Measurements from ENCODE around the gene AP4M1. TPM values are rescaled to one million over a fixed set of nuclear protein-coding genes. Genes with fewer than 3 reads are reported as not detected.
A peak's percentile ranks its signal among the peaks of the same experiment; 100 is the strongest.

AP4M1 gene
- total RNA-seq, 2 experiments from 2014 or later, result 13.0 to 13.1 TPM

DNA sequence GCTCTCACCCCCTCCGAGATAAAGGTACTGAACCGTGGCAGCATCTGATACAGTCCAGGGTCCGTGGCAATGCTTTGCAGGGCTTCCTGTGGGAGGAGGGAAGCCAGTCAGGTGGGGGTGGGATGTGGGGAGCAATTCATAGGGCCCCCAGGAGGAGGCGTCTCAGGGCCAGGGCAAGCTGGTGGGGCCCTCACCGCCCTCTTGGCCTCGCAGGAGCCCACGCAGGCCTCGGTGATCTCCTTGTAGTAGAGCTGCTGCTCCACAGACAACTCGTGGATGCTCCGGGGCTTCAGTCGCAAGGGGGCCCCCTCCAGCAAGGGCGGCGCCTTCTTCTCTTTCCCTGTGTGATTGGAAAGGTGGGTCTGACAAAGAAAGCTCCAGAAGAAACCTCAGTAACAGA is 10.5 kb downstream of the AP4M1 start:
- Mint-ChIP-seq H3K4me1 (no peaks in the 10 kb centered on the region), H3K27me3 (no peaks in the 10 kb centered on the region), H3K9me3 (no peaks in the 10 kb centered on the region), H3K27ac (no peak overlapping the region), H3K4me3 (no peak overlapping the region), H3K36me3 (peaks cover 20% of the 10 kb centered on the region)
- no peak for DNase-seq

DNA sequence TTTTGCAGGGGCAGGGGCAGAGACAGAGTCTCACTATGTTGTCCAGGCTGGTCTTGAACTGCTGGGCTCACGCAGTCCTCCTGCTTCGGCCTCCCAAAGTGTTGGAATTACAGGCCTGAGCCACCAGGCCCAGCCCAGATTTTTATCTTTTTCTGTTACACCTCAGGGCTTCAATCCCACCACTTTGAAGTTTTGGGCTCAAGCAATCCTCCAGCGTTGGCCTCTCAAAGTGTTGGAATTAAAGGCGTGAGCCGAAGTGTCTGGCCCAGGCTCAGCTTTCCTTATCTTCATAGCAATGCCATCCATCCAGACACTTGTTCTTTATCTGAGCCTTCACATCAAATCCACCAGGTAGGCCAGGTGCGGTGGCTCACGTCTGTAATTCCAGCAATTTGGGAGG is 13.6 kb downstream of the AP4M1 start:
- no peaks in the 10 kb centered on the region for H3K27me3 Mint-ChIP-seq
- peaks cover 14% of the 10 kb centered on the region for H3K36me3 Mint-ChIP-seq
- H3K4me1 Mint-ChIP-seq, result peaks cover 3% of the 10 kb centered on the region
- no peaks in the 10 kb centered on the region for H3K9me3 Mint-ChIP-seq
- no peak for DNase-seq
- no peak overlapping the region for H3K27ac Mint-ChIP-seq
- no peak overlapping the region for H3K4me3 Mint-ChIP-seq

DNA sequence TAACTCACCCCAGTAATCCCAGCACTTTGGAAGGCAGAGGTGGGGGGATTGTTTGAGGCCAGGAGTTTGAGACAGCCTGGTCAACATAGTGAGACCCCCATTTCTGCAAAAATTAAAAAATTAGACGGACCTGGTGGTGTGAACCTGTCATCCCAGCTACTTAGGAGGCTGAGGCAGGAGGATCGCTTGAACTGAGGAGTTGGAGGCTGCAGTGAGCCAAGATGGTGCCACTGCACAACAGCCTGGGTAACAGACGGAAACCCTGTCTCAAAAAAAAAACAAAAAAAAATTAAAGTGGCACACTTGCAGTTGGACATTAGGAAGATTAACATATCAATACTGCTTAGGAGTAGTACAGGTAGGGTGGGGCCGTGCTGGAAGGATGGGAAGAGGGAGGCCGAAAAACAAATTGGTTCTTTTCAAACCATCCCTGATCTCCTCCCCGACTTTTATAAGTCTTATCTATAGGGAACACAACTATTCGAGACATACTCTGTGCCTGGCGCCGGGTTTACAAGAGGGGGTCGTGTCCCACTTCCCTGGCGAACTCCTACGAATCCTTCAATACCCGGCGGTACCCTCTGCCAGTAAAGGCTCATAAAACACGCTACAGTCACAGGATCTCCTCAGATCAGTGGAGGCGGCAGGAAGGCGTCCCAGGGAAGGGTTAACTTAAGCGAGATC is 17.1 kb downstream of the AP4M1 start:
- DNase-seq, result no peak
- H3K27ac Mint-ChIP-seq, result peak overlapping the region; percentile 94
- H3K4me1 Mint-ChIP-seq, result peaks cover 11% of the 10 kb centered on the region
- peaks cover 9% of the 10 kb centered on the region for H3K36me3 Mint-ChIP-seq
- no peaks in the 10 kb centered on the region for H3K27me3 Mint-ChIP-seq
- peak overlapping the region; percentile 99 for H3K4me3 Mint-ChIP-seq
- no peaks in the 10 kb centered on the region for H3K9me3 Mint-ChIP-seq

DNA sequence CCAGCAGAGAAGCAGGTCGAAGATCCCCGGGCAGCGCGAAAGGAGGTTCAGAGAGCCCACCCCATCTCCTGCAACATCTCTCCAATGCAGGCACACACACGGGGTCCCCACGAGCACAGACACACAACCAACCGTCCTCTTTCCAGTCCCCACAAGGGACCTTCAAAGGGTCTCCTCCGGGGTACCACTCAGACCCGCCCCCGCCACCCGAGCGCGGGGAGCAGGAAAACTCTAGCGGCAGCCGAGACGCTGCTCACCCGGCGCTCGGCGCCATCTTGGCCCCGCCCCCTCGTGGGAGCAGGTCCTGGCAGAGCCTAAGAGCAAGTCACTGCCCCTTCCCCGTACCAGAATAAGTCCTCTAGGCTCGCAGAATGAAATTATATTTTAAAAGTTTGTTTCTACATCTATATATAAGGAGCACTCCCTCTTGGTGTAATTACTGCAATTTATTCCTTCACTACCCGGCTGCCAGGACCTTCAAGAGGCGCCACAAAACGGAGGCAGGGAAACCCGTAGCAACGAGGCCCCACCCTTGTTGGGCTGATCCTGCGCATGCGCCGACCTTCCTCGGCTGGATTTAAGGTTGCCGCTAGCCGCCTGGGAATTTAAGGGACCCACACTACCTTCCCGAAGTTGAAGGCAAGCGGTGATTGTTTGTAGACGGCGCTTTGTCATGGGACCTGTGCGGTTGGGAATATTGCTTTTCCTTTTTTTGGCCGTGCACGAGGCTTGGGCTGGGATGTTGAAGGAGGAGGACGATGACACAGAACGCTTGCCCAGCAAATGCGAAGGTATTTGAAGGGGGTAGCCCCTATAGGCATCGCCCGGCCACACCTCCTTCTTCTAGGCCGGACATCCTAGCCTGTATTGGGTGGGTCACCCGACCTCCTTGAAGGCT is 17.9 kb downstream of the AP4M1 start, which contains the start of the genes CNPY4 and TAF6:
Gene CNPY4, plus strand, starts transcription at position 563 of the 898 bp plus-strand sequence. Its CDS starts 111 bp downstream, at position 674.
Gene TAF6, minus strand, starts transcription at position 287 of the 898 bp plus-strand sequence. CDS start 5,149 bp downstream, outside the sequence.
- no peaks in the 10 kb centered on the region for H3K9me3 Mint-ChIP-seq
- H3K4me1 Mint-ChIP-seq, result peaks cover 12% of the 10 kb centered on the region
- peaks cover 11% of the 10 kb centered on the region for H3K36me3 Mint-ChIP-seq
- H3K4me3 Mint-ChIP-seq, result peak within 1 kb of the TSS; percentile 99
- peak within 1 kb of the TSS; percentile 94 for H3K27ac Mint-ChIP-seq
- H3K27me3 Mint-ChIP-seq, result no peaks in the 10 kb centered on the region
- peak; percentile 91 for DNase-seq

DNA sequence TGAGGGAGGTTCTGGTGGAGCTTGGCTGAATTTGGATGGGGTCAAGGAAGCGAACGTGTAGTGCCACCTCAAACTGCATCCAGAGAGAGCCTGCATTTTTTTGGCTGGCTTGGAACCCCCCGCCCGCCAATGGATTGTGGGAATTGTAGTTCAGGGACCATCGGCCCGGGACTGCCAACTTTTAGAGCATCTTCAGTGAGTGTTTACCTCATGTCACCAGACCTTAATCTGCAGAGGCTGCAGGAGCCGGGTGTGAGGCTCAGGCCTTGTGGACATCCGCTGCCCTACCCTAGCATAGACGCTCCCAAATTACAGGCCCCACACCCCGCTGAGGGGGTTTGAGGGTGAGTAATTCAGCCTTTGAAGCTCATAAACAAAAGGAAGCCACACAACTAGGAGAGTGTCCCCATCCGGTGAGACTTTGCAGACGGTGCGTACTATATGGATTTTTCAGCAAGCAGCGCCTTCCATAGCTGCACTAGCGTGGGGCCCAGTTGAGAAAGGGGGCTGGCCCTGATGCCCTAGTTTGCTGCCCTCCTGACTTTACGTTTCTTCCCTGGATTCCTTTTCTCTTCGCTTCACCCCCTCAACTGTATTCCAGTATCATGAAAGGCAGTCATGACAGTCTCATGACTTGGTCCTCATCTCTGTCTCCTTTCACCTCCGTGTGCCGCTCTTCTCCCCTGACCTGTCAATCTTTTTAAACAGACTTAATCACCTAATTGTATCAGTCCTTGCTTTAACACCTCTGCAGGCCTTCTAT is 18.7 kb downstream of the AP4M1 start:
- Mint-ChIP-seq H3K4me1 (peaks cover 17% of the 10 kb centered on the region), H3K4me3 (peak overlapping the region; percentile 99), H3K27ac (peak overlapping the region; percentile 94), H3K27me3 (no peaks in the 10 kb centered on the region), H3K36me3 (peaks cover 16% of the 10 kb centered on the region), H3K9me3 (no peaks in the 10 kb centered on the region)
- peak; percentile 73 for DNase-seq

DNA sequence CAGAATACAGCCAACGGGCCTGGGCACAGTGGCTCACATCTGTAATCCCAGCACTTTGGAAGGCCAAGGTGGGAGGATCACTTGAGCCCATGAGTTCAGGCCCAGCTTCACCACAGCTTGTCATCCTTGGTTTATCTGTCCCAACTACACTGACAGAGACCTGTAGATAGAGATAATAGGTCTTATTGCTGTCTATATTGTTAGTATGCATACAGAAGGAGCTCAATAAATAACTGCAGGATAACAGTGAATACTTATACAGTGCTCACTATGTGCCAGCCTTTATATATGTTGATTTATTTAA is 19.2 kb downstream of the AP4M1 start:
- Mint-ChIP-seq H3K4me3 (peak overlapping the region; percentile 99), H3K36me3 (peaks cover 16% of the 10 kb centered on the region), H3K27me3 (no peaks in the 10 kb centered on the region), H3K27ac (peak overlapping the region; percentile 94), H3K4me1 (peaks cover 21% of the 10 kb centered on the region), H3K9me3 (no peaks in the 10 kb centered on the region)
- no peak for DNase-seq

DNA sequence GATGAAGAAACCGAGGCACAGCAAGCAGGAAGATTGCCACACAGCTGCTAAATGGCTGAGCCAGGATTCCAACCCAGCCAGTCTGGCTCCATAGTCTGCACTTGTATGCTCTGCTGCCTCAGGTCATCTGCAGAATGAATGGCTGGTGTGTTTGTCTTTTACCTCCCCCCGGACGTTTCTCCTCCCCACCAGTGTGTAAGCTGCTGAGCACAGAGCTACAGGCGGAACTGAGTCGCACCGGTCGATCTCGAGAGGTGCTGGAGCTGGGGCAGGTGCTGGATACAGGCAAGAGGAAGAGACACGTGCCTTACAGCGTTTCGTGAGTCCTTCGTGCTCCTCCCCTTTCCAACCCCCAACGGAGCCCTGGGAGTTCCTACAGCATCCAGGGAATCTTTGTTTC is 20.6 kb downstream of the AP4M1 start:
- Mint-ChIP-seq H3K9me3 (no peaks in the 10 kb centered on the region), H3K36me3 (peaks cover 13% of the 10 kb centered on the region), H3K4me3 (no peak overlapping the region), H3K27ac (no peak overlapping the region), H3K27me3 (no peaks in the 10 kb centered on the region), H3K4me1 (peaks cover 28% of the 10 kb centered on the region)
- no peak for DNase-seq

DNA sequence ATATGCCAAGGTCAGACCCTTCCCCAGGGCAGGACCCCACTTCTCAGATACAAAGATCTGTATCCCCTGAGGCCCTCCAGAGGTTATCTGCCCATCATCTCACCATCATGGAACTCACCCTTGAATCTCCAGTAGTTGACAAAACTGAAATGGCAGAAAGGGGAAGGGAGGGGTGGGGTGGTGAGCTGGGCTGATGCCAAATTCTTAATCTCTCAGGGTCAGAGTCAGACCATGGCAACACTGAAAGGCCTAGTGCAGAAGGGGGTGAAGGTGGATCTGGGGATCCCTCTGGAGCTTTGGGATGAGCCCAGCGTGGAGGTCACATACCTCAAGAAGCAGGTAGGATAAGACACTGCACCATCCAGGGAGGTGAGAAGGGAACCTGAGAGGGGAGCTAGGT is 21.1 kb downstream of the AP4M1 start:
- Mint-ChIP-seq H3K4me3 (no peak overlapping the region), H3K9me3 (no peaks in the 10 kb centered on the region), H3K27ac (peak overlapping the region; percentile 3), H3K27me3 (no peaks in the 10 kb centered on the region), H3K36me3 (peaks cover 13% of the 10 kb centered on the region), H3K4me1 (peaks cover 28% of the 10 kb centered on the region)
- no peak for DNase-seq

DNA sequence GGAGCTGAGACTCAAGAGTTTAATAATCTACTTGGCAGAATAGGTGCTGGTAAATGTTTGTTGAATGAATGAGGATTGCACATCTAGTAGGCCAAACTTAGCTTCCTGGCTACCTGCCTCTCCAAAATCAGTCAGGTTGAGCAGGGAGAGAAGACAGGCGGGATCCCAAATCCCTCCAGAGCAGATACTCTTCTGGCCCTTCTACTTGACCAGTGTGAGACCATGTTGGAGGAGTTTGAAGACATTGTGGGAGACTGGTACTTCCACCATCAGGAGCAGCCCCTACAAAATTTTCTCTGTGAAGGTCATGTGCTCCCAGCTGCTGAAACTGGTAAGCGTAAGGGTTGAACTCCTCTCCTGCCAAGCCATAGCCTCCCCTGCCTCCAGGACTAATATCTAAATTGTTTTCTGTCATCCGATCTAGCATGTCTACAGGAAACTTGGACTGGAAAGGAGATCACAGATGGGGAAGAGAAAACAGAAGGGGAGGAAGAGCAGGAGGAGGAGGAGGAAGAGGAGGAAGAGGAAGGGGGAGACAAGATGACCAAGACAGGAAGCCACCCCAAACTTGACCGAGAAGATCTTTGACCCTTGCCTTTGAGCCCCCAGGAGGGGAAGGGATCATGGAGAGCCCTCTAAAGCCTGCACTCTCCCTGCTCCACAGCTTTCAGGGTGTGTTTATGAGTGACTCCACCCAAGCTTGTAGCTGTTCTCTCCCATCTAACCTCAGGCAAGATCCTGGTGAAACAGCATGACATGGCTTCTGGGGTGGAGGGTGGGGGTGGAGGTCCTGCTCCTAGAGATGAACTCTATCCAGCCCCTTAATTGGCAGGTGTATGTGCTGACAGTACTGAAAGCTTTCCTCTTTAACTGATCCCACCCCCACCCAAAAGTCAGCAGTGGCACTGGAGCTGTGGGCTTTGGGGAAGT is 23.1 kb downstream of the AP4M1 start:
- Mint-ChIP-seq H3K9me3 (no peaks in the 10 kb centered on the region), H3K36me3 (peaks cover 9% of the 10 kb centered on the region), H3K27ac (peak overlapping the region; percentile 69), H3K27me3 (no peaks in the 10 kb centered on the region), H3K4me1 (peaks cover 29% of the 10 kb centered on the region), H3K4me3 (peak overlapping the region; percentile 15)
- no peak for DNase-seq

DNA sequence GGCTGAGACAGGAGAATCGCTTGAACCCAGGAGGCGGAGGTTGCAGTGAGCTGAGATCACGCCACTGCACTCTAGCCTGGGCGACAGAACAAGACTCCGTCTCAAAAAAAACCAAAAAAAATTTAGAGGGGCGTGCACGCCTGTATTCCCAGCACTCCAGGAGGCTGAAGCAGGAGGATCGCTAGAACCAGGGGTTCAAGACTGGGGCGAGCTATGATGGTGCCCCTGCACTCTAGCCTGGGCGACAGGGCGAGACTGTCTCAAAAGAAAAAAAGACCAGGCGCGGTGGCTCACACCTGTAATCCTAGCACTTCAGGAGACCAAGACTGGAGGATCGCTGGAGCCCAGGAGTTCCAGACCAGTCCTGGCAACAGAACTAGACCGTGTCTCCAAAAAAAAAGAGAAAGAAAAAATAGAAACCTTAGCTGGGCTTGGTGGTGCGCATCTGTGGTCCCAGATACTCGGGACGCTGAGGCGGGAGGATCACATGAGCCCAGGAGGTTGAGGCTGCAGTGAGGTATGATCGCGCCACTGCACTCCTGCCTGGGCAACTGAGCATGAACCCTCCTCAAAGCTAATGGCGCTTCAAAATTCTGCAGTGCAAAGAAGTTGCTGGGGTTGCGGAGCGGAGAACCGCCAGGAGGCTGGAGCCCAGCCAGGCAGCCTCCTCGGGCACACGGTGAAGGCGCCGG is 24.9 kb downstream of the AP4M1 start:
- no peak for DNase-seq
- Mint-ChIP-seq H3K27ac (peak overlapping the region; percentile 100), H3K36me3 (peaks cover 9% of the 10 kb centered on the region), H3K4me3 (peak overlapping the region; percentile 99), H3K4me1 (peaks cover 24% of the 10 kb centered on the region), H3K9me3 (no peaks in the 10 kb centered on the region), H3K27me3 (no peaks in the 10 kb centered on the region)

DNA sequence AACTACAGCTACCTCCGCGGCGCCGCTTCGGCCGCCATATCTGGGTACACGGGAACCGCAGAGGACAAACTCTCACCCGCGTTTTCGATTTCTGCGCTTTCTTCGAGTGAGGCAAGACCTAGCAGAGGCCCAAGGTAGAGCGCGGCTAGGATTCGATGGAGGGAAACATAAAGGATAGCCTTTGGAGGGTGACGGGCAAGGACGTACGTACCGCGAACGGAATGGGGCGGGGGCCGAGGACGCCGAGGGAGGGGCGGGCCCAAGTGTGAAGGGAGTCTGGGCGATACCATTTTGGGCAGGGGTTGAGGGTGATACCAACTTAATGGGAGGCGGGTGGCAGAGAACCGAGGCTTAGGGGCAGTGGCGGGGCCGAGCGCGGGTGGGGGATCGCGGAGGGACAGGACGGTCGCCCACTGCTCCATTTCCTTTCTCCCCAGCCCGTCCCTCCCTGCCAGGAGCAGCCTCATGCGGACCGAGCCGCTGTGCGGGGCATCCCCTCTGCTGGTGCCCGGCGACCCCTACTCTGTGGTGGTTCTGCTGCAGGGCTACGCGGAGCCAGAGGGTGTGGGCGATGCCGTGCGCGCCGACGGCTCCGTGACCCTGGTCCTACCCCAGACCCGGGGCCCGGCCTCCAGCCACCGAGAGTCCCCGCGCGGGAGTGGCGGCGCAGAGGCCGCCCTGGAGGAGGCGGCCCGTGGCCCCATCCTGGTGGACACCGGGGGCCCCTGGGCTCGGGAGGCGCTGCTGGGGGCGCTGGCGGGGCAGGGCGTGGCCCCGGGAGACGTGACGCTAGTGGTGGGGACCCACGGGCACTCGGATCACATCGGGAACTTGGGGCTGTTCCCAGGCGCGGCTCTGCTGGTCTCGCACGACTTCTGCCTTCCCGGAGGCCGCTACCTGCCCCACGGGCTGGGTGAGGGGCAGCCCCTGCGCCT is 25.8 kb downstream of the AP4M1 start, which contains the start of gene MBLAC1:
Gene MBLAC1, plus strand, starts transcription at position 37 of the 935 bp plus-strand sequence. Its CDS starts 429 bp downstream, at position 466.
- Mint-ChIP-seq H3K4me1 (peaks cover 24% of the 10 kb centered on the region), H3K36me3 (peaks cover 9% of the 10 kb centered on the region), H3K27me3 (no peaks in the 10 kb centered on the region), H3K4me3 (peak within 1 kb of the TSS; percentile 99), H3K27ac (peak within 1 kb of the TSS; percentile 100), H3K9me3 (no peaks in the 10 kb centered on the region)
- peak; percentile 89 for DNase-seq

DNA sequence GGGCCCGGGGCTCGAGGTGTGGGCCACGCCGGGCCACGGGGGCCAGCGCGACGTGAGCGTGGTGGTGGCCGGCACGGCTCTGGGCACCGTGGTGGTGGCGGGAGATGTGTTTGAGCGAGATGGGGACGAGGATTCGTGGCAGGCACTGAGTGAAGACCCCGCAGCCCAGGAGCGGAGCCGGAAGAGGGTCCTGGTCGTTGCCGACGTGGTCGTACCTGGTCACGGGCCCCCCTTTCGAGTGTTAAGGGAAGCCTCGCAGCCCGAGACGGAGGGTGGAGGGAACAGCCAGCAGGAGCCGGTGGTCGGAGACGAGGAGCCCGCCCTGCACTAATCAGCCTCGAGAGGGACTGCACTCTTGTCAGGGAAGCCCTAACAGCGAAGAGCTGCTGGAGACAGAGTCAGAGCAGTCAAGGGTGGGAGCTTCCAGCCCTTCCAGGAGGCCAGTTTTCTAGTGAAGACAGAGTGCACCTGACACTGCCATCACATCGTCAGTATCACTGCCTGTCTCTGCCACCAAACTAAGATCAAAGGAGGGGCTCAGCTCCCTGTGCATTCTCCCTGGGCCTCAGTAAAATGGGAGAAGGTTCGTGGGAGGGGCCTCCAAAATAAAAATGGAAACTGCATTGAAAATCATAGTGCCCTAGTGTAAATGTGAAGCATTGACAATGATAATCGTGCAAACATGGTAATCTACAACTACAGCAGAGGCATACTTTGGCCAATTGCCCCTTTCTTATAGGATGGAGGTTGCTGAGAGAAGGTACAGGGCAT is 26.6 kb downstream of the AP4M1 start:
- H3K4me3 Mint-ChIP-seq, result peak overlapping the region; percentile 99
- H3K27ac Mint-ChIP-seq, result peak overlapping the region; percentile 62
- H3K9me3 Mint-ChIP-seq, result no peaks in the 10 kb centered on the region
- H3K27me3 Mint-ChIP-seq, result no peaks in the 10 kb centered on the region
- H3K4me1 Mint-ChIP-seq, result peaks cover 30% of the 10 kb centered on the region
- peaks cover 7% of the 10 kb centered on the region for H3K36me3 Mint-ChIP-seq
- peak; percentile 26 for DNase-seq
